NCI-H2081 treated with DMSO at 0.1 percent for 48 hours (cell line): ENCODE results near the gene BCL7C.
"Not testable (repeated sequence)": the region's sequence is repeated elsewhere in the genome, so short reads cannot be mapped to it uniquely, and the experiment has no call there.

Experiments used
- DNase-seq: peaks from one replicate; lab custom pipeline; 2025; lab: John Stamatoyannopoulos, UW

BCL7C gene

DNA sequence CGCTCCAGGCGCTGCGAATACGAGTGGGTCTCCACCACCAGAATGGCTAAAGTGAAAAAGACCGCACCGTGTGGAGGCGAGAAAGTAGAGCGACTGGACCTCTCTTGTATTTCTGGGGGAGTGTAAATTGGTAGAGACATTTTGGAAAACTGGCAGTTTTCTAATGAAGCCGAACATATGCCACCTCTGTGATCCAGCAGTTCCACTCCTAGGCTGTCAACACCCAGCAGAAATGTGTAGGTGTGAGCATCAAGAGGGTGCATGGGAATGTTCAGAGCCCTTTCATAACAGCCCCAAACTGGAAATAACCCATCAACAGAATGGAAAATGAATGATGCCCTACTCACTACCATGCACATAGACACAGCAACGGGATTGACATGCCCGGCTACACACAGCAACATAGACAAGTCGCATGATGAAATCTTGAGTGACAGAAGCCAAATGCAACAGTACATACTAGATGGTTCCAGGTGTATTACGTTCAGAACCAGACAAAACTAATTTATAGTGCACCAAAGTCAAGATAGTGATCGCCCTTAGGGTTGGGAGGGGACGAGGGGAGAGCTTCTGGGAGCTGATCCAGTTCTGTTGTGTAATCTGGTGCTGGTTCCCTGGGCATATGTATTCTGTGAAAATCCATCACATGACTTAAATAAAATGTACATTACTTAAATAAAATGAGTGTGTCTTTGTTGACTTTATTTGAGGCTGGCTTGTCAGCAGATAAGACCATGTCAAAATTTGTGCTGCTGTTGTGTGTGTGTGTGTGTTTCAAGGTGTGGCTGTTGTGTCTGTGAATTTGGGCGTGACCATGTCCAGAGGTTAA is 877 bp upstream of the BCL7C start:
- DNase-seq, result no peak

DNA sequence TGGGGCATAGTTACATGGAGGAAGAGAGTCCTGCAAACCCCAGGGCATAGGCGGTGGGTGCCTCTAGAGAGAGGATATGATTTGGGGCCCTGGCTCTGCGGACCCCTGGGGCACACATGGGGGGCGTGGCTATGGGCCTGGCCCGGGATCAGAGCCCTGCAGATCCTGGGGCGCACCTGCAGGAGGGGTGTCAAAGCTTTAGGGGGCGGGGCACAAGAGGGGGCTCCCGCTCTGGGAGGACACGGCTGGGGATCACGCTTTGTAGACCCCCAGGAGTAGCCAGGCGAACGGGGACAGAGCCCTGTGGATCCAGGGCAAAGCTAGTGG is 497 bp downstream of the BCL7C start:
- no peak for DNase-seq

DNA sequence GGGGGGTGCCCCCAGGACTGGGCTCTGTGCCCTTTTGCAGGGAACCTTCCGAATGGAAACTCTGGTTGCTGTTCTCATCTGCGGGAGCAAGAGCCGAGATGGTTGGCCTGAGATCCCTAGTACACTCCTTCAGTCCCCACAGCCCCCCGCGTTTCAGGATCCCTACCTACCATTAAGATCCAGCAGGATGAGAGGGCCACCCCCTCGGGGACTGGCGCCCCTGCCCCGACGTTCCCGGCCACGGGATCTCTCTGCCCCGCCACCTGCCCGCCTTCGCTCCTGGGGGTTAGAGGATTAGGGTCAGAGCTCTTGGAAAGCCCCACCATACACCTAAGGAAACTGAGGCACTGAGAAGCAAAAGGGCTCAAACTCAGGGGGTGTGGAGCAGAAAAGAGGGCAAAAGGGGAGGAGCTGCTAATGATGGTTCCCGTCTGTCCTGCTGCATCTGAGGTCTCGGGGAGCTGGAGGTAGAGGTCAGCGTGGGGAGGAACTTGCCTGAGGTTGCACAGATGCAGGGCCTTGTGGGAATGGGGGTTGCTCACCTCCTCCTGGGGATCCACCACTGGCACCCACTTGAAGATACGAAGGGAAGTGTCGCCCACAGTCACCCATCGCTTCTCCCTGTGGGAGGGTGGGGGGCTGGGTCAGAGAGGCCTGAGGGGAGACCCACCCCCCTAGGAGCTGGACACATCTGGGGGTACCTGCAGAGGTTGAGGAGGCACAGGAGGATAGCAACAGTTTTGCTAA is 1.0 kb downstream of the BCL7C start:
- no peak for DNase-seq

DNA sequence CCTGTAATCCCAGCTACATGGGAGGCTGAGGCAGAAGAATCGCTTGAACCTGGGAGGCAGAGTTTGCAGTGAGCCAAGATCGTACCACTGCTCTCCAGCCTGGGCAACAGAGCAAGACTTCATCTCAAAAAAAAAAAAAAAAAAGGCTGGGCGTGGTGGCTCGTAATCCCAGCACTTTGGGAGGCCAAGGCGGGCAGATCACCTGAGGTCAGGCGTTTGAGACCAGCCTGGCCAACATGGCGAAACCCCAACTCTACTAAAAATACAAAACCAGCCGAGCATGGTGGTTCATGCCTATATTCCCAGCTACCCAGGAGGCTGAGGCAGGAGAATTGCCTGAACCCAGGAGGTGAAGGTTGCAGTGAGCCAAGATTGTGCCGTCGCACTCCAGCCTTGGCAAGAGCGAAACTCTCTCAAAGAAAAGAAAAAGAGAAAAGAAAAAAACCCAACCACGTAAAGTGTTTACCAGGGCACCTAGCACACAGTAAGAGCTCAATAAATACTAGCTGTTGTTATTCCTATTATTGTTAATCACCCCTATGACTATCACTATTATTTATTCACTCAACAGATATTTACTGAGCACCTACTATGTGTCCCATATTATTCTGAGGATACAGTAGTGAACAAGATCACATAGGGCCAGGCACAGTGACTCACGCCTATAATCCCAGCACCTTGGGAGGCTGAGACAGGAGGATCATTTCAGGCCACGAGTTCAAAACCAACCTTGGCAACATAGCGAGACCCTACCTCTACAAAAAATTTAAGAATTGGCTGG is 2.6 kb downstream of the BCL7C start:
- not testable (repeated sequence) for DNase-seq

DNA sequence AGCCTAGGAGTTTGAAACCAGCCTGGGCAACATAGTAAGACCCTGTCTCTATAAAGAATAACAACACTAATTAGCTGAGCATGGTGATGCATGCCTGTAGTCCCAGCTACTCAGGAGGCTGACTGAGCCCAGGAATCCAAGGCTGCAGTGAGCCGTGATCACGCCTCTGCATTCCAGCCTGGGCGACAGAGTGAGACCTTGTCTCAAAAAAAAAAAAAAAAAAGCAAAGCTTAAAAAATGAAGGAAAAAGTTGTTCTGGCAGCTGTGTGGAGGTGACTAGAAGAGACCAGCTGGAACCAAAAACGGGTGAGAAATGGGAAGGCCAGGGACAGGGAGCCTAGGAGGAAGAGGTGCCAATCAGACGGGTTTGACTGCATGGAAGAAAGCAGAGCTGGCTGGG is 4.2 kb downstream of the BCL7C start:
- DNase-seq, result no peak

DNA sequence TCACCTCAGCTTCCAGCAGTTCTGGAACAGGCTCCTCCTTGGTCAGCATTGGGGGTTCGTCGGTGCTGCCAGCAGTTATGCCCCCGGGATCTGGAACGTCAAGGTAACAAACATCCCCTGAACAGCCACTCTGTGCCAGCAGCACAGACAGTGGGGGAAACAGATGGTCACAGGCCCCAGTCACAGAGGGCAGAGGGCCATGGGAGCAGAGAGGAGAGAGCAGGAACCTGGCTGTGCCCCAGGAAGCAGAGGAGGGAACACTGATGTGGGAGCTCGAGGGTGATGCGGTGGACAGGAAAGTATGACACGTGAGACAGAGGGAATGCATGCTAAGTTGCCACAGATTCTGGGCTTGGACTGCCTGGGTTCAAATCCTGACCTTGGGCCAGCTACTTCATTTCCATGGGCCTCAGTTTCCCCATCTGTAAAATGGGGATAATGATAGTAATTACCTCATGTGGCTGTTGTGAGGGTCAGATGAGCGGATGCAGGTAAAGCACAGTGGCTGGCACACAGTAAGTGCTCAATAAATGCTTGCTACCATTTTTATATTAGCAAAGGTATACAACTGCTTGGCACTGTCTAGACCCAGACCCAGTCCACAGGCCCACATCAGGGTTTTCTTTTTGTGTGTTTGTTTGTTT is 4.9 kb downstream of the BCL7C start:
- DNase-seq, result no peak

DNA sequence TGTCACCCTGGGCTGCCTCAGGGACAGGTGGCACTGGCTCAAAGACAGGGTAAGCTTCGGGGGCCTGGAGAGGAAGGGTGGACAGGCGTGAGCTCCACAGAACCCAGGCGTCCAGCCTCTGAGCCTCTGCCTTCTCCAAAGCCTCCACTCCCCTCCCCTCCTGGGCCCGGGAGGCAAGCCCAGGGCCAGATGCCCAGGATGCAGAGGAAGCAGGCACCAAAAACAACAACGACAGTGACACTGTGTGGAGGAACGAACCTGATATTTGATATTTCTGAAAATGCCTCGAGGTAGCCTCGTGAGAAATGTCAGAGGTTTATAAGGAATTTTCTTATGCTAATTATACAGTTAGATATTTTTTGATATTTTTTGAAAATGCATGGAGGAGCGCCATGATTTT is 6.0 kb downstream of the BCL7C start:
- DNase-seq, result no peak

DNA sequence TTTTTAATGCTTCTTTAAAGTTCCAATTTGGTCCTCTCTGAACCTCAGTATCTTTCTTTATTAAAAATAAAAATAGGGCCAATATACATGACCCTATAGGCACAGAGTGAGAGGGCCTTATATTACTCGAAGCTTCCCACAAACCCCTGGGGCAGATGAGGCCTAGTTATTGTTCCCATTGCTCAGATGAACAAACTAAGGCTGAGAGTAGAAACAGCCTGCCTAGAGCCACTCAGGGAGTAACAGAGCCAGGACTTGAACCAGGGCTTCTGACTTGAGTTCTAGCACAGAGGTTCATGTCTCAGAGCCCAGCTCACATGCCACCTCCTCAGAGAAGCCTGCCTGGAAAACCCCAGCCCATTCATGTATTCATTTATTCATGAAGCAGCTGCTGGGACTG is 7.7 kb downstream of the BCL7C start:
- DNase-seq, result no peak

DNA sequence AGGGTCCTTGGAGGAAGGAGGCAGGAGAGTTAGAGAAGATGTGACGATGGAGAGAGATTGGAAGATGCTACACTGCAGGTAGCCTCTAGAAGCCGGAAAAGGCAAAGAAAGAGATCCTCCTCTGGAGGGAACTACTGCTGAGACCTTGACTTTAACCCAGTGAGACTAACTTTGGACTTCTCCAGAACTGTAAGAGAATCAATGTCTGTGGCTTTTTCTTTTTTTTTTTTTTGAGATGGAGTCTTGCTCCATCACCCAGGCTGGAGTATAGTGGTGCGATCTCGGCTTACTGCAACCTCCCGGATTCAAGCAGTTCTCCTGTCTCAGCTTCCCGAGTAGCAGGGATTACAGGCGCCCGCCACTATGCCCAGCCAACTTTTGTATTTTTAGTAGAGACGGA is 8.7 kb downstream of the BCL7C start:
- DNase-seq, result no peak

DNA sequence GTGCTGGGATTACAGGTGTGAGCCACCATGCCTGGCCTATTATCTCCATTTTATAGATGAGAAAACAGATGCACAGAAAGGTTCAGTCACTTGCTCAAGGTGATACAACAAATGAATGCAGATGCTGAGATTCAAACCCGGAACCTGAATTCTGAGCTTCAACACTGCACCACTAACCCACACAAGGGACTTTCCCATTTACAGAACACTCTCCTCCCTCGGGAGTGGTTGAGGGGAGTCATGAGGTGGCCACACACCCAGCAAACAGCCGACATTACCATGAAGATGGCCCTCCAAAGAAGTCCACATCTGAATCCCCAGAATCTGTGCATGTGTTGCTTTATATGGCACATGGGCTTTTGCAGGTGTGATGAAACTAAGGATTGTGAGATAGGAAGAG is 9.1 kb downstream of the BCL7C start:
- no peak for DNase-seq

DNA sequence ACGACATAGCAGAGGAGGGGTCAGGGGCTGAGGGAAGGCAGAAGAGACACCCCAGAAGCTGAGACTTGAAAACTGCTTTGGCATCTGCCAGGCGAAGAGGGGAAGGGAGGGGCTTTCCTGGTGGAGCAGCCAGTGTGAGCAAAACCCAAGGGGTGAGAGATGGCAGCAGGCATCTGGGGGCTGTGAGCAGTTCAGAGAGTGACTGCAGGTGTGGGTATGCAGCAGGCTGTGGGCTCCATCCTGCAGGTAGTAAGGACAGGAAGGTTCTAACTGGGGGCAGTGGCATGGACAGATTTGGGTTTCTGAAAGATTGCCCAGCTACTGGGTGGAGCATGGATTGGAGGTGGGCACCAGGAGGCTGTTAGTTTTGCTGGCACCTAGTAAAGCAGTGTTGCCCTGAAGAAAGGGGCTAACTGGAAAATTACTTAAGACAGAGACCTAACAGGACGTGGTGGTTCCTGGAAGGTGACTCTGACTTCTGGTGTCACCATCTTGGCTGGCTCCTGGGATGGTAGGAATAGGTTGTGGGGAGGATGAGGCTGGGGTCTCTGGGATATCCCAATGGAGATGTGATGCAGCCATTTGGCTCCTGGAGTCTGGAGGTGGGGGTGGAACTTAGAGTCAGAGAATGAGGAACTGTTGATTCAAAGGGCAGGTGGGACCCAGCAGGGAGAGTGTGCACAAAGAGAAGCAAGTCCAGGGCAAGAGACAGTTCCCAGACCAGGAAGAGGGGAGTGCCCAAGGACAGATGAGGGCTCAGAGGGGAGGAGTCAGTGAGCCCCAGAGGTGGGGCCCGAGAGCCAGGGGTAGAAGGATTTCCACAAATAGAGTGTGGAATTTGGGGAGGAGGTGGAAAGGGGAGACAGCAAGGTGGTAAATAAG is 11.2 kb downstream of the BCL7C start:
- no peak for DNase-seq

DNA sequence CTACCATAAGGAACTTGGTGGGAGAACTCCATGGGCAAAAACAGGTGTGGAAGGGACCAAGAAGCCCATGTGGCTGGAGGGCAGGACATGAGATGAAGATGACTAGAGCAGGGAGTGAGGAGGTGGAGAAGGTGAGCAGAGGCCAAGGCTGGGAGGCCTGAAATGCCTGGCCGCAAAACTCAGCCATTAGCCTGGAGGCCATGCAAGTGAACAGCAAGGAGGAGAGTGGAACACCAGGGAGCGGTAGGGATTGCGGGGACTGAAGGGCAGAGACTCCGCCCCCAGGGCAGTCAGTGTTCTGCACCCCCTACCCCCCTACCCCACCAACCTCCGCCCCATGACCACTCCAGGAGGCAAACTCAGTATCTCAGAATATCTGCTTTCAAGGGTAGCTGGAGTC is 17.0 kb downstream of the BCL7C start:
- no peak for DNase-seq

DNA sequence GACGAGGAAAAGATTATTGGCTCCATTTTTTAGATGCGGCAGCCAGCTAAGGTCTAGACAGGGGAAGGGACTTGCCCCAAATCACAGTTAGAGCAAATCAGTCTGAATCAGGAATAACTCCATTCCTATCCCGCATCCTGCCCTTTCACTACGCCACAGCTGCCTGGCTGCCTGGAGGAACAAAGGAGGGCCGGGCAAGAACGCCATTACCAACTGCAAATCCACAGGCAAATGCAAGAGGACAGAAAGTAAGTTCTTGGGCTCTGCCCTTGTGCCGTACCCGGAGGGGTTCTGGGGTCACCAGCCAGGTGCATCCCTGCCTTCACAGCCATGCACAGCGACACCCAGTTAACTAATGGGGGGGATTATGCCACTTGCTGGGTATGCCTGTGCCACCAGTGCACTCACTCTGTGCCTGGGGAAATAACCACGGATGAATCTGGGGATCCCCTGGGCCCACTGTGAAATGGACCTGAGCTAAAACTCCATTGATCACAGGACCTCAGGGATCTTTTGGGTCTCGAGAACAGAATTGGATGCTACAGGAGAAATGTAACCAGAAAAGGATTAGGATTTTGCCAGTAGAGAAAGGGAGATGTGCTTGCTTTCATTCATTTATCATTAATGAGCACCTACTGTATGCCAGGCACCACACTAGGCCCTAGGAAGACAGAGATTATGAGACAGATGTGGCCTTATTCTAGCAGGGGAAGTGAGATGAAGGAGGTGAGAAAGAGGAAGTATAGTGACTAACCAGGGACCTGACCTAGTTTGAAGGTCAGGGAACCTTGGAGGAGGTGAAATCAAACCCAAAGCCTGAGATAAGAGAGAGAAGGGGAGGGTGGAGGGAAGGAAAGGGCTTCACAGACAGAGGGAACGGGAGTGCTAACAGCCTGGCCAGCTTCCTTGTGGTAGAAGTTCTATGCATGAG is 17.7 kb downstream of the BCL7C start:
- DNase-seq, result no peak

DNA sequence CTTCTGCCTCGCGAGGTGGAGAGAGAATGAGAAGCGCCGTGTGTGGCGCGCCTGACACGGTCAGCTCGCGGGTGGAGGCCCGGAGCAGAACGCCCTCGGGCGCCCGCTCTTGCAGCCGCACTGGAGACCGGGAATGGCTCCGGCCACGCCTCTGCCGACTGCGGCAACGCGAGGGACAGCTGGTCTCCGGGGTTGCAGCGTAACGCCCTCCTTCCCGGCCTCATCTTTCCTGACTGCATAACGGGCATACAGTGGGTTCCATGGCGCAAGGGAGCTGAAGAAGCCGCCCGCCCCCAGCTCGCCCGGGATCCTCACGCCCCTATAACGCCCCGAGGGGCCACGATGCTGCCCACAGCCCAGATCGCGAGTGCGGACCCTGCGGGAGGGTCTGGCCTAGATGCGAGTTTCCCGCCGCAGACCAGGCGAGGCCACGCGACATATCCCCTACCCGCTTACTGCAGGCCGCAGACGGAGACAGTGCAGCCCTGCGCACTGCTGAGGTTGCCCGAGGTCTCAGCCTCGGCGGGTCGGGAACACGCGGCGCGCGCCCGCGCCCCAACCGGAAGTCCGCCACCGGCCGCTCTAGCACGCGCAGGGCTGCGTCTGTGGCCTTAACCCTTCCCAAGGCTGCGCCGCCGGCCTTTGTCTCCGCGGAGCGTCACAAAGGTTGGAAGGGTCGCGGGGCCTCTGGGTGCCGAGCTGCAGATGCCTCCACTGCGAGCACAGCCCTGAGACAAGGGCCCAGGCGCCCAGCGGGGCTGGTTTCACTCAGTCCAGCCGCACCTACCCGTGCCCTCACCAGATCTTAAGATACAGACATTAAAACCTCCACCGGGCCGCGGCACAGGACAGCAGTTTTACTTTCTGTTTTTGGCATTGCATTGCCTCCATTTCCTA is 18.8 kb downstream of the BCL7C start:
- DNase-seq, result peak; percentile 29

DNA sequence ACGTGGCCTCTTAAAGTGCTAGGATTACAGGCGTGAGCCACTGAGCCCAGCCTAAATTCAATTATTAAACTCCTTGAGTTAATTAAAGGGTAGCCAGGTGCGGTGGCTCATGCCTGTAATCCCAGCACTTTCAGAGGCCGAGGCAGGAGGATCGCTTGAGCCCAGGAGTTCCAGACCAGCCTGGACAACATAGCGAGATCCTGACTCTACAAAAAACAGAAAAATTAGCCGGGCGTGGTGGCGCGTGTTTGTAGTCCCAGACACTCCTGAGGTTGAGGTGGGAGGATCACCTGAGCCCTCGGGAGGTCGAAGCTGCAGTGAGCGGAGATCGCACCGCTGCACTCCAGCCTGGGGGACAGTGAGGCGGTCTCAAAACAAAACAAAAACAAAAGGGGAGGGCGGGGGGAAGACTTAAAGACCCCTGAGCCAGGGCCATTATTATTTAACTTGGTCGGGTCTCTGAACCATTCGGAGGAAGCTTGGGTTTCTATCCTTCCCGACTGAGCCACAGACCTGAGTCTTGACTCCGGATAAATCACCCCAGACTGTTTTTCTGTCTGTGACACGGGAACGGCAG is 19.5 kb downstream of the BCL7C start:
- DNase-seq, result no peak

DNA sequence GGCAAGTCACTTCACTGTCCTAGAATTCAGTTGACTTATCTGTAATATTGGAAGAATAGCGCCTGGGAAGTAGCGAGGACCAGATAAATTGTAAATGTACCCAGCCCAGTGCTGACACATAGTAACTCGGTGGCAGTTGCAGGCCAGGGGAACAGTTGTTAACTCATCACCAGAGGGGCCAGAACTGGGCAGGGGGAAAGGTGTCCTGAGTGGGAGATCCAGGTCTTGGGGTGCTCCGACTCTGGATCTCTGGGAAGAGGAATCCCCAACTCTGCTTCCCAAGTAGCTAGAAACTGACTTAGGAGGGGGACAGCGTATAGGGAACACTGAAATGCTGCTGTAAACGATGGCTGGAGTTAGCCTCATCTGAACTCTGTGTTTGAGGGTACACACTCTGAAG is 23.0 kb downstream of the BCL7C start:
- no peak for DNase-seq

DNA sequence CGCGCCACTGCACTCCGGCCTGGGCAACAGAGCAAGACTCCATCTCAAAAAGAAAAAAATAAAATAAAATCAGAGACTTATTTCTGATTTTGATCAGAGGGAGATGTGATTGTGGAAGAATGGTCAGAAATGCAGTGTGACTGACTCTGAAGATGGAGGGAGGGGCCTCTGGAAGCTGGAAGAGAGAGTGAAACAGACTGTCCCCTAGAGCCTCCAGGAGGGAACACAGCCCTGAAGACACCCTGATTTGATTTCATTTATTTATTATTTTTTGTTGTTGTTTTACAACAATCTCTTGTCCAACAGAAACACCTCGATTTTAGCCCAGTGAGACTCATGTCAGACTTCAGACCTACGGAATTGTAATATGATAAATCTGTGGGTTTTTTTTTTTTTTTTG is 26.1 kb downstream of the BCL7C start:
- DNase-seq, result no peak

DNA sequence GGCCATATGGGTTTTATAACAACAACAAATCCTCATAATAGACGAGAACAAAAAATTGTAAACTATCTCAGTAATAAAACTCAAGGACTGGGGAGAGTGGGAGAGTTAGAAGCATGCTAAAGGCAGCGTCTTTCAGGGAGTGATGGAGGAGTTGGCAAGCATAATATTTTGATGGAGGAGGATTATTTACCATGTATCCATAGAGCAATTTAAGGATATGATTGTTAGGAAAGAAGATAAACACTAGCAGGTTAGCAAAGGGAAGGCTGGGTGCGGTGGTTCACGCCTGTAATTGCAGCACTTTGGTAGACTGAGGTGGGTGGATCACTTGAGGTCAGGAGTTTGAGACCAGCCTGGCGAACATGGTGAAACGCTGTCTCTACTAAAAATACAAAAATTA is 27.8 kb downstream of the BCL7C start:
- no peak for DNase-seq

DNA sequence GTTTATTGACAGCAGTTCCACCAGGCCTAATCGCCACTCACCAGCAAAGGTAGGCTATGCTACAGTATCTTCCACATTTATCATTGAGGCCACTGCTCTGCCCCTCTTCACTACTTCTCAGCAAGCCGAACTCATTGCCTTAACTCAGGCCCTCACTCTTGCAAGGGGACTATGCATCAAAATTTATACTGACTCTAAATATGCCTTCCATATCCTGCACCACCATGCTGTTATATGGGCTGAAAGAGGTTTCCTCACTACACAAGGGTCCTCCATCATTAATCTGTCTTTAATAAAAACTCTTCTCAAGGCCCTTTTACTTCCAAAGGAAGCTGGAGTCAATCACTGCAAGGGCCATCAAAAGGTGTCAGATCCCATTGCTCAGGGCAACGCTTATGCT is 30.7 kb downstream of the BCL7C start:
- not testable (repeated sequence) for DNase-seq
